ENCODE results near the gene SYT13.
"Not testable (repeated sequence)": the region's sequence is repeated elsewhere in the genome, so short reads cannot be mapped to it uniquely, and the experiment has no call there.

Gene SYT13

GRCh38 chr11:45250035-45250718 is 36.0 kb downstream of the SYT13 start:
- no peaks in the 10 kb centered on the region for H3K79me2 ChIP-seq (ENCODE audit: insufficient read depth, low read length)
- 0 out of 2 replicates have a peak, but pooled peaks cover 3% of the 10 kb centered on the region for H3K27me3 ChIP-seq (ENCODE audit: insufficient read depth, low read length)
- no peak overlapping the region for H3K9ac ChIP-seq (ENCODE audit: low read length)
- TF ChIP-seq EZH2 (IDR thresholded peaks at IDR 0.05; ENCODE audit: borderline replicate concordance, low read length) (no peak), CTCF (IDR thresholded peaks at IDR 0.05; ENCODE audit: low read length) (no peak)
- no peaks in the 10 kb centered on the region for H3K9me3 ChIP-seq (ENCODE audit: low read length)
- H3K9me2 ChIP-seq (ENCODE audit: low read depth, low read length): no peaks in the 10 kb centered on the region
- no peaks in the 10 kb centered on the region for H3K4me1 ChIP-seq (ENCODE audit: insufficient read depth, low read length, severe bottlenecking)
- H4K20me1 ChIP-seq (ENCODE audit: insufficient read depth, low read length): no peaks in the 10 kb centered on the region
- no peak overlapping the region for H3K27ac ChIP-seq (ENCODE audit: low read depth, low read length, poor library complexity, severe bottlenecking)
- no peaks in the 10 kb centered on the region for H3K36me3 ChIP-seq (ENCODE audit: insufficient read depth, low read length)
- H3K4me2 ChIP-seq (ENCODE audit: low read length): no peak overlapping the region
- no peak overlapping the region for H3K4me3 ChIP-seq (ENCODE audit: low read depth, low read length, poor library complexity, severe bottlenecking)
- no peak overlapping the region for H2AFZ ChIP-seq (ENCODE audit: low read length)
- H3F3A ChIP-seq (ENCODE audit: insufficient read depth, low read length): no peaks in the 10 kb centered on the region

GRCh38 chr11:45249372-45249771 is 36.8 kb downstream of the SYT13 start:
- H3K4me3 ChIP-seq (ENCODE audit: low read depth, low read length, poor library complexity, severe bottlenecking); H3K4me2 ChIP-seq (ENCODE audit: low read length); H3K27ac ChIP-seq (ENCODE audit: low read depth, low read length, poor library complexity, severe bottlenecking); H4K20me1 ChIP-seq (ENCODE audit: insufficient read depth, low read length); H3K9ac ChIP-seq (ENCODE audit: low read length); H3F3A ChIP-seq (ENCODE audit: insufficient read depth, low read length); H3K9me2 ChIP-seq (ENCODE audit: low read depth, low read length); H3K79me2 ChIP-seq (ENCODE audit: insufficient read depth, low read length); H3K36me3 ChIP-seq (ENCODE audit: insufficient read depth, low read length); H3K27me3 ChIP-seq (ENCODE audit: insufficient read depth, low read length); H3K4me1 ChIP-seq (ENCODE audit: insufficient read depth, low read length, severe bottlenecking); H3K9me3 ChIP-seq (ENCODE audit: low read length); H2AFZ ChIP-seq (ENCODE audit: low read length): not testable (repeated sequence)

GRCh38 chr11:45248501-45249011 is 37.6 kb downstream of the SYT13 start:
- no peaks in the 10 kb centered on the region for H3K4me1 ChIP-seq (ENCODE audit: insufficient read depth, low read length, severe bottlenecking)
- no peak overlapping the region for H2AFZ ChIP-seq (ENCODE audit: low read length)

More at GRCh38 chr11:45248501-45249011, 37.6 kb downstream of the SYT13 start:
- no peak for TF ChIP-seq CTCF (IDR thresholded peaks at IDR 0.05; ENCODE audit: low read length)
- no peak for TF ChIP-seq EZH2 (IDR thresholded peaks at IDR 0.05; ENCODE audit: borderline replicate concordance, low read length)
- no peaks in the 10 kb centered on the region for H3K79me2 ChIP-seq (ENCODE audit: insufficient read depth, low read length)
- no peaks in the 10 kb centered on the region for H3K36me3 ChIP-seq (ENCODE audit: insufficient read depth, low read length)
- no peaks in the 10 kb centered on the region for H3K9me3 ChIP-seq (ENCODE audit: low read length)
- no peak overlapping the region for H3K4me2 ChIP-seq (ENCODE audit: low read length)
- no peaks in the 10 kb centered on the region for H3F3A ChIP-seq (ENCODE audit: insufficient read depth, low read length)
- H3K4me3 ChIP-seq (ENCODE audit: low read depth, low read length, poor library complexity, severe bottlenecking): no peak overlapping the region
- H3K9ac ChIP-seq (ENCODE audit: low read length): no peak overlapping the region
- no peaks in the 10 kb centered on the region for H4K20me1 ChIP-seq (ENCODE audit: insufficient read depth, low read length)
- no peaks in the 10 kb centered on the region for H3K9me2 ChIP-seq (ENCODE audit: low read depth, low read length)
- H3K27me3 ChIP-seq (ENCODE audit: insufficient read depth, low read length): peaks cover 3% of the 10 kb centered on the region; the same call in 1 of the 2 replicates
- H3K27ac ChIP-seq (ENCODE audit: low read depth, low read length, poor library complexity, severe bottlenecking): no peak overlapping the region

All from OCI-LY1 (cell line).